ENCODE data around the gene ASIC1.
"Not testable (repeated sequence)": the region's sequence is repeated elsewhere in the genome, so short reads cannot be mapped to it uniquely, and the experiment has no call there.

ASIC1 gene

DNA sequence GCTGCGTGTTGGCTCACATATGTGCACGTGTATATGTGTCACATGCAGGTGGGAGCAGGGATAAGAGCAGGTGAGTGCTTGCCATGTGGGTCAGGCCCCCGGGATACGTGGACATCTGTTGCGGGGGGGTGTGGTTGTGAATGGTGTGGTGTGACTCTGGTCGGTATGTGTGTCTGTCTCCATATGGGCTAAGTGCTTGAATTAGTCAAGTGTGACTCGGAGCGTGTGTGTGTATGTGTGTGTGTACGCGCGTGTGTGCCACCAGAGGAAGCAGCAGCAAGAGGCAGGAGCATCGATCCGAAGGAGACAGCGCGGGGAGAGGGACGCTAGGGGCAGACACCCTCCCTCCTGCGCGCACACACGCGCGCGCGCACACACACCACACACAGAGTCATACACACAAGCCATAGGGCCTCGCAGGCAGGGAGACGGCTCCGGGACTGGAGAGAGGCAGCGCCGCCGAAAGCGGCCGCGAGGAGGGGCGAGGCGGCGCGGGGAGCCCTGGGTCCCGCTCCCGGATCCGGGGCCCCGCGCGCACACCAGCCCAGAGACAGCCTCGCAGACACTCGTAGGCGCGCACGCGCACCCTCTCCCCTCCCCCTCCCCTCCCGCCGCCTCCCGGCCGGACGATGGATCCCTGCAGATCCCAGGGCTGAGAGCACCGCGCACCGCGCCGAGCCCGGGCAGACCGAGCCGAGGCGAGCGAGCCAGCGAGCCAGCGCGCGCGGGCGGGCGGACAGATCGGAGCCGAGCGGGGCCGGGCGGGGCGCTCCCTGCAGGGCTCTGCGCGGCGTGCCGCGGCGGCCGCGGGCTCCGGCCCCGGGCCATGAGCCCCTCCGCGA, at the start of gene ASIC1:
ASIC1 (plus strand) TSS at position 597 of the 842 bp plus-strand sequence. CDS start 1,171 bp downstream, outside the sequence.
- DNase-seq: no peak

DNA sequence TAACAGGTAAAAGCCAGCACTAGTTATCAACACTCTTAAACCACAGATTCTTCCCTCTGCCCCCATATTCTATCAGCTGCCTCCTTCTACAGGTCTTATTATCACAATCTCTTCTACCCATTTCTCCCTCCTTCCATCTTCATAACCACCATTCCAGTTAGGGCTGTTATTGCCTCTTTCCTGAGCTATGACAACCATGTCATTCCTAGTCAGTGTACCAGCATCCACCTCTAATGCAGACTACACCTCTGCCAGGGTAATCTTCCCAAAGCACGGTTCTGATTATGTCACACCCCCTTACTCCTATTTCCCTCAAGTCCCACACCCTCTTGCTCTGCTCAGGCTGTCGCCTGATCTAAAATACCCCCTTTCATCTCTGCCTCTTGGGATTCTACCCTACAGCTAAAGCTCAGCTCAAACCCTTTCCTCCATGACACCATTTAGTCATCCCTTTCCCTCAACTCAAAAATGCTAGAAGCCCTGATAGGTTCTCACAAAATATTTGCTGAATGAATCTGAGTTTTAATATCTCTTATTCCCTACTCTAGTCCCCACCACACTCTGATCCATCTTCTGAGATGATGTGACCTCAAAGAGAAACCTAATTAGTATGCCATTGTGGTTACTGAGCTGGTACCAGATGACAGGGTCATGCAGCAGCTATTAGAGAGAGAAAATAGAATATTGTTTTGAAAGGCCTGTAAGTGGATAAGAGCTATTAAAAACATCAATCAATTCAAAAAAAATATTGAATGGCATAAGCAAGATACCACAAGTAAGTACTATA, 43.8 kb upstream of the ASIC1 start:
- DNase-seq: no peak

DNA sequence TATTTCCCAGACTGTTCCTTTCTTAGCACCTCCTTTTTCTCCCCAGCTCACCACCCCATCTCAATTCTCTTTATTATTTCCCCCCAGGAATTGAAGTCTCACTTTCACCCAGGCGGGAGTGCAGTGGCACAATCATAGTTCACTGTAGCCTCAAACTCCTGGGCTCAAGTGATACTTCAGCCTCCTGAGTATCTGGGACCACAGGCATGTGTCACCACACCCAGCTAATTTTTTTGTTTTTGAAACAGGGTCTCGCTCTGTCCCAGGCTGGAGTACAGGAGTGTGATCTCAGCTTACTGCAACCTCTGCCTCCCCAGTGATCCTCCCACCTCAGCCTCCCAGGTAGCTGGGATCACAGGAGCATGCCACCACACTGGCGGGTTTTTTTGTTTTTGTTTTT, 43.1 kb upstream of the ASIC1 start:
- DNase-seq: no peak

DNA sequence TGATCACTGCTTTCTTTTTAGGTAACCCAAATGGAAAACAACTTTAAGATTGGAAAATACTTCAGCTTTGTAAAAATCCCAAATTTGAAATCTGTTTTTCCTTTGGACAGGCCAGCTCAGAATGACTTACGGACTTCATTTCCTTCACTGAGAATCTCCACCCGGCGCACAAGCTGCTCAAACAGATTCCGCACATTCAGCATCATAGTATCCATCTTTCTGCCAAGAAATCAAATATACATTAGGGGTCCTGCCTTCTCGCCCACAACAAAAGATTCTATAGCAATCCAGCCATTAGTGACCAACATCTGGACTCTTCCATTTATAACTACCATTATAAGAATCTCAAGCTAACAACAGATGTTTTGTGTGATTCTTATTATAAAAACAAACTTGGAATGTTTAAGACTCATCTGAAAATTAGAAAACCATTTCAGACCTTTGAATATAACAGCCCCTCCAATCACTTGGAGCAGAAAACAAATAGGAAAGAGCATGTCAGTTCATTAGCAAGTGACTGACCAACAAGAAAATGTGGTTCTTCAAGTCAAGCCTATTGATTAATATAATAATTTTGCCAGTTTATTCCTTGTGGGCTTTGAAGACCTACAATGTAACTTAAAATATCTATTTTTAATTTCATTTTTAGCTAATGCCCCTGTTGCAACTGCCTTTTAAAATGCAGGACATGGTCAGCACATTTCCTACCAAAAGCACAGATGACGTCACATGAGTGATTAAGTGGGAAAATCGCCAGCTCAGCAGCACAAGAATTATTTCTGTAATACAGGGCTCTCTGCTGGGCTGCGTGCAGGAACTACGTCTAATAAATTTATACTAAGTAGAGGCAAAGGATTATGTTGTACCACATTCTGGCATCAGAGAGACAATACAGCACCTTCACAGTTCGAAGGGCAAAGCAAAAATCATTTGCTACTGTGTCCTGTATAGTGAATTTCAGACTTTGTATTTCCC, 40.6 kb upstream of the ASIC1 start:
- DNase-seq: no peak

DNA sequence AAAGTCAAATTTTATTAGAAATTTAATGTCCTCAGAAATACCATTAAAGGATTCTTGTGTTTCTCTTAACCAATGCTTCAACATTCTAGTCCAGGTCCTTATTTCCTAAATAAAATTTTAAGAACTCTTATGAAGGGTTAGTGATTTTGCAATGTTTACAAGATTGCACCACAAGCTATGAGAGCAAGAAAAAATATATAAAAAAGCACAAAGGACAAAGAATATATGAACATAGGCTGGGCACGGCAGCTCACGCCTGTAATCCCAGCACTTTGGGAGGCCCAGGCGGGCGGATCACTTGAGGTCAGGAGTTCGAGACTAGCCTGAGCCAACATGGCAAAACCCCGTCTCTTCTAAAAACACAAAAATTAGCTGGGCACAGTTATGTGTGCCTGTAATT, 39.8 kb upstream of the ASIC1 start:
- no peak for DNase-seq

DNA sequence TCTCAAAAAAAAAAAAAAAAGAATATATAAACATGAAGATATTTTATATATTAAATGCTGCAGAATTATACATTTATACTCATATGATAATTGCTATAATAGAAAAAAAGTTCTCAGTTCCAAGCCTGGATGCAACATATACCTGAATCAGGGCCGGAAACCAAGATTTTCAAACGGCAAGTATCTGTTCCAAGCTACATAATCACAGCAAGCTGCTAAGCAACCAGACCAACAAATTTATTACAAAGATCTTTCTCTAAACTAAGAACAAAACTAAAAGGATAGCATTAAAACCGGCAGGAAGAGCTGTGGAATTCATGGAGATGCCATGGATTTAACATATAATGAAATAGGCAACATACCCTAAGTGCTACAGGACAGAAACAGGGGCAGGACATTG, 39.2 kb upstream of the ASIC1 start:
- no peak for DNase-seq

DNA sequence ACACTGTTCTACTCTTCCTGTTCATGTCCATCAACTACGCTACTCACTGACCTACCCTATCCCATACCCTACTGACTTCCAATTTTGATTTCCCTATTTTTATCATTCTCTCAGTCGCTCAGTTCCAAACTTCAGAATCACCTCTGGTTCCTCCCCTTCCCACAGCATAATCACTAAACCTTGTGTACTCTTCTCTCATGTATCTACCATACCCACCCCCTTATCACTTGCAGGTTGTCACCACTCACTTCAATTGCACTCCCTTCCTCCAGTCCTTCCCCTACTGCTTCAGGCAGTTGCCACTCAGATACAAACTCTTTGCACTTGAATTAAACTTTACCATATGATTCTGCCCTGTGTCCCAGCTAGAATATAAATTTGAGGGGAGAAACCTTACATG, 38.4 kb upstream of the ASIC1 start:
- no peak for DNase-seq

DNA sequence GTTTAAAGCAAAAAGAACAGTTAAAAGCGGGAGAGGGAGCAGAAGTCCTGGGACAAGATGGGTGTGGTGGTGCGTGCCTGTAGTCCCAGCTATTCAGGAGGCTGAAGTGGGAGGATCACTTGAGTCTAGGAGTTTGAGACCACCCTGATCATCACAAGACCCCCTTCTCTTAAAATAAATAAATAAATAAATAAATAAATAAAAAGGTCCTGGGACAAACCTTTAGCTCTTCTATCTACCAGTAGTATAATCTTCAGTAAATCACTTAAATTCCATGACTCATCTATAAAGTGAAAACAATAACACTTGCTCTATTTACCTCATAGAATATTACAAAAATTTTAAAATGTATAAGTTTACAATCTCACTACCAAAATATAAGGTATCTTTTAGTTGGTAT, 37.9 kb upstream of the ASIC1 start:
- no peak for DNase-seq

DNA sequence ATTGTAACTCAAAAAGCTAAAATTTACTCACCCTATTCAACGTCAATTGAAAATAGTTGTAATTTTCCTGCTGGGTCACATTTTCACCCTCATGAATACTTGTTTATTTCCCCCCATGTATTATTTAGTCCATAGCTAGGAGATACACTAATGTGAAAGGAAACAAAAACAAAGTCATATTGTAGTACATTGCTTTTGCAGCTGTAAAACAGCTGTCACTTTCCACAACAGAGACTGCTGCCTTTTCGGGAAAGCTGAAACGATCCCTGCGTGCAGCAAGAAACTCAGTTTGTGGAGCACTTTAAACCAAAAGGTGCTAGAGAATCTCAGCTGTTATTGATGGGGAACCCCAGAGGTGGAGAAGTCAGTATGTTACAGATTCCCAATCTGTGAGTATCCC, 36.4 kb upstream of the ASIC1 start:
- no peak for DNase-seq

DNA sequence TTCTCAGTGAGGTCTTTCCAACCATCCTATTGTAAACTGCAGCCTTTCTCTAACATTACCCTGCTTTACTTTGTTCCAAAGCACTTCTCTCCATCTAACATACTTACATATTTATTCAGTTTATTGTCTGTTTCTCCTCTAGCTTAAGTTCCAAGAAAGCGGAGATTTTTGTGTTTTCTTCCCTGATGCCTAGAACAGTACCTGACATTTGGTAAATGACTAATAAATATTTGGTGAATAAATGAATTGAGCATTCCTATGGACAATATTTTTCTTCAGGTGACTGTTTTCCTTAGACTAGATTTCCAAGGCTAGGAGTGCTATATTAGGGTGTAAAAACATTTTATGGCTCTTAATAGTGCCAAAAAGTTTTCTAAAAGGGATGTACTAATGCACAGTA, 34.5 kb upstream of the ASIC1 start:
- DNase-seq: no peak

DNA sequence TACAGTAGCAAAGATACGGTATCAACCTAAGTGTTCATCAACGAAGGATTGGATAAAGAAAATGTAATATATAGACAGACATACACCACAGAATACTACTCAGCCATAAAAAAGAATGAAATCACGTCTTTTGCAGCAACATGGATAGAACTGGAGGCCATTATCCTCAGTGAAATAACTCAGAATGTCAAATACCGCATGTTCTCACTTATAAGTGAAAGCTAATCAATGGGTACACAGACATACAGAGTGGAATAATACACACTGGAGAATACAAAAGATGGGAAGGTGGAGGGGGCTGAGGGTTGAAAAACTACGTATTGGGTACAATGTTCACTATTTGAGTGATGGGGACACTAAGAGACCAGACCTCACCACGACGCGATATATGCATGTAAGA, 33.2 kb upstream of the ASIC1 start:
- DNase-seq: no peak

DNA sequence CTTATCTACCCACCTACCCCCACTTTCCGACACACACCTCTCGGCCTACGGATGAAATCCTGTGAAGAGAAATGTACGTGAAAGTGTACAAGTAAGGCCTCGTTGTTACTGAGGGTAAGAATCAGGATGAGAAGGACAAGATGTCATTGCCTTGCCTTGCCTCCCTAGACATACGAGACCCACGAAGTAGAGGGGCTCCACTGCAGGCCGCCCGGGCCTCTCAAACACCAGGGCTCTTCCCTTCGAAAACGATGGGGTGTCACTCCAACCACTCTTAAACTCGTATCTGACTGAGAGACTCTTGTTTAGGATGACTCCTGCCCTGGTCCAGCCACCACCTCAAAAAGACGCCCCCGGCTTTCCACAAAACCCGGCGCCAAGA, 32.6 kb upstream of the ASIC1 start:
- no peak for DNase-seq

DNA sequence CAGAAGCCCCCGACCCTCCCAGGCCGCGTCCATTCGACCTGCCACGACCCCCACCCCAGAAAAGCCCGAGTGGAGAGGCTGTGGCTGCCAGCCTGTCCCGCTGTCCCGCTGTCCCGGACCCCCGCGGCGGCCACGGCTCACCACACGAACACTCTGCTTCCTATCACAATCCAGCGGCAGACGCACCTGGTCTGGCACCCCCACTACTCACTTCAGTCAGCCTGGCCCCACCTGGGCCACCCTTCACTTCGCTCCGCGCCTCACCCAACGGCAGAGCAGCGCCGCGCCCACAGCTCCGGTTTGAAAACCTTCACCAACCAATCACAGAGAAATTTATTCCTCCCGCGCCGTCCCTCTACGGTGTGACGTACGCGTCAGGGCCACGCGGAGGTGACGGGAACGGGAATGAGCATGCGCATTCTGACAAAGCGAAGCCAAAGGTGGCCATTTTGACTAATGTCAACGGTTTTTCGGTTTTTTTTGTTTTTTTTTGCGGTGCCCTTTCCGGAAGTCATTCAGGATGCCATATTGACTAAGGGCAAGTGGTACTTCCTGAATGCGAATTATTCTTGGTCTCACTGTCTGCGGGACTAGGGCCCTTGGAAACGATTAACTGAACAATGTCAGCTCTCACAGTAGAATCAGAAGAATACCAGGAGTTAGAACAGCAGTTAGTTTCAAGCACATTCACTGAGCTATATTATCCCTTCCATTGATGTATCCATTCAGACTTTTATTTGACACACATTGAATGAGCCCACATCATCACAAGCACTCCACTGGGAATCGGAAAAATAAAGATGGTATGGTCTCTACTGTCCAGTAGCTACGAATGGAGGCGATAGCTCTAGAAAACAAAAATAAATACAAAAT, 32.0 kb upstream of the ASIC1 start, which contains the start of gene RACGAP1:
RACGAP1 (minus strand) TSS at position 308 of the 873 bp plus-strand sequence. CDS start 8,779 bp downstream, outside the sequence.
- peak; percentile 87 for DNase-seq

DNA sequence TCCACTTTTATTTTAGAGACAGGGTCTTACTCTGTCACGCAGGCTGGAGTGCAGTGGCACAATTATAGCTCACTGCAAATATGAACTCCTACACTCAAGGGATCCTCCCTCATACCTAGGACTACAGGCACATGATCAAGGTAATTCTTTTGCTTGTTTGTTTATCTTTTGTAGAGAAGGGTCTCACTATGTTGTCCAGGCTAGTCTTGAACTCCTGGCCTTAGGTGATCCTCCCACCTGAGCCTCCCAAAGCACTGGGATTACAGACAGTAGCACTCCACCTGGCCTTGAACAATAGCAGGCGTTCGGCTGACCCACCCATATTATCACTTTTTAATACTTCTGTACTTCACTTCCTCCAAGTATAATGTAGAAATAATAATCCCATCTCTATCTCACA, 30.7 kb upstream of the ASIC1 start:
- no peak for DNase-seq

DNA sequence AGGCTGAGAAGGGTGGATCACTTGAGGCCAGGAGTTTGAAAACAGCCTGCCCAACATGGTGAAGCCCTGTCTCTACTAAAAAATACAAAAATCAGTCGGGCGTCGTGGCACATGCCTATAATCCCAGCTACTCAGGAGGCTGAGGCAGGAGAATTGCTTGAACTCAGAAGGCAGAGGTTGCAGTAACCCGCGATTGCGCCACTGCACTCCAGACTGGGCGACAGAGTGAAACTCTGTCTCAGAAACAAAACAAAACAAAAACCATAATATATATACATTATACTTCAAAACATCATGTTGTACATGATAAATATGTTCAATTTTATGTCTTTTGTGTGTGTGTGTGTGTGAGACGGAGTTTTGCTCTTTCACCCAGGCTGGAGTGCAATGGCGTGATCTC, 26.9 kb upstream of the ASIC1 start:
- DNase-seq: not testable (repeated sequence)

DNA sequence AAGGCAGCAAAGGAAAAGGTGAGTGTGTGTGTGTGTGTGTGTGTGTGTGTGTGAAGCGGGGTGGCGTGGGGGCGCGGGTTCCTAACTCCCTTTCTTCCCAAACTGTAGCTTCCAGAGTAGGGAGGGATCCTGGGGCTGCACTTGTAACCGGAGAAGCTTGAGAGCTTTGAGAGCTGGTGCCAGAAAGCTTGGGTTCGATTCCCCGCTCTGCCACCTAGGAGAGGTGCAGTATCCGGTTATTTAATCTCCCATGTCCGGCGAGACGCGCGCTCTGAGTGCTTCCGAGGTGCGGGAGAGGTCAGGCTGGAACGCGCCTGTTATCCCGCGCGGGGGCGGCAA, 24.9 kb upstream of the ASIC1 start:
- no peak for DNase-seq

DNA sequence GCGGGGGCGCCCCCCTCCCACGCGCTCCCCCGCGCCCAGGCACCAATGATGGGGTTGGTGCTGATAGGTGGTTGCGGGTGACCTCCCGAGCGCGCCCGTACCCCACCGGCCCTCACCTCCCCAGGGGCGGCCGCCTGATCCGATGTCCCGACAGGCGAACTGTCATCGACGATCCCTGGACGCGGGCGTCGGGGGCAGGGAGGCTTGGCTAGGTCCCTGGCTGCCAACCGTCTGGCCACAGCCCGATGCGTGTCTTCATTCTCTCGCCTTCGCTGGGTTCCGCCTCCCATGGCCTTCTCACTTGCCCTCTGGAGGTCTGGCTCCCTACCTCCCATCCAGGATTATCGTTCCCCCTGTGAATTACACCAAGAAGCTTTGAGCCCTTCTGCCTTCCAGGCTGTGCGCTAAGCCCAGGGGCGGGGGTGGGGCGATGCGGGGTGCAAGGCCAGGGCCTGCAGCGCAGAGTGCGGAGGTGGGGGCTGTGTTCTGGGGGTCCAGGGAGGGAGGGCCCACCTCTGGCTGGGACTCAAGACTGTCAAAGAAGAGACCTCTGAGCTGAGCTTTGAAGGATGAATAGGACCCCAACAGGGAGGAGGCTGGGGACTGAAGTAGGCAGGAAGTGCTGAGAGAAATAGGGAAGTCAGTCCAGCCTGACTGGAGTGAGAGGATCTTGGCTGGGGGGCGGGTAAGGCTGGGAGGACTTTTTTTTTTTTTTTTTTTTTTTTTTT, 24.4 kb upstream of the ASIC1 start:
- DNase-seq: no peak

DNA sequence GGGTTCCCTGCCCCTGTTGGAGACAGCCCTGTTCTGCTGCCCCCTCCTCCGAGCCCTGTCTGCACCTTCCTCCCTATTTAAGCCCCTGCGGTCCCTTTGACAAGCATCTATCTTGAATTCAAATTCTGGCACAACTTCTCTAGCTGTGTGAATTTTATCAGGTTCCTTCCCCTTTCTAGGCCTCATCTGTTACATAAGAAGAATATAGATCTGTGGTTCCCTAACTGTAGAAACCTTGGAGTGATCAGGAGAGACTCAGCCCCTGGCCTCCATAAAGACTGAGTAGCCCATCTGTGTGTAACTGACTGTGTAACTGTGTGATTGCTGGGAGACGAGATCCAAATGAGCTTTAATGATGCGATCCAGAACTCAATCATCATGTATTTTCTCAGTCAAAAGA, 19.1 kb upstream of the ASIC1 start:
- no peak for DNase-seq

DNA sequence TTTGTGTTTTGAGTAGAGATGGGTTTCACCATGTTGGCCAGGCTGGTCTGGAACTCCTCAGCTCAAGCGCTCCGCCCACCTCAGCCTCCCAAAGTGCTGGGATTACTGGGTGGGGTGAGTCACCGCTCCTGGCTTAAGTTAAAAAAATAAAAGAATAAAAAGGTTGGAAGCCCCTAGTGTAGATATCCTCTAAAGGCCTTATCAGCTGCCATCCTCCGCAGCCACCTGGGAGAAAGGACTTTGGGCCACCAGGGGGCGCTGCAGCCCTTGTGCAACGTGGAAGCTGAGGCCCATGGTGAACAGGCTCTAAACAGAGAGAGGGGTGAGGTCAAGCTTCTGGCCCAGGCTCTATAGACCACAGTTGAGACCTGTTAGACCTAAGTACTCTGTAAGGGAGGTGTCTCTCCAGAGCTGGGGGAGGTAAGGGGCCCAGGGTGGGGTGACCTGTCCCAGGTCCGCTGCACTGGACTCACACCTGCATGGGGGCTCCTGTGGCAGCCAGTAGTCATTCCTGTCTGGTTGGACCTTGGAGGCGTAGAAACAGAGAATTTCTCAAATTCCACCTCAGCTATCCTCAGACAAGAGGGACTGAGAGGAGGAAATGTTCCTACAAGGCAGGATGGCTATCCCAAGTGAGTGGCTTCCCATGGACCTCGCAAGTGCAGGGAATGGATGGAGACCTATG, 18.1 kb upstream of the ASIC1 start:
- peak; percentile 21 for DNase-seq

DNA sequence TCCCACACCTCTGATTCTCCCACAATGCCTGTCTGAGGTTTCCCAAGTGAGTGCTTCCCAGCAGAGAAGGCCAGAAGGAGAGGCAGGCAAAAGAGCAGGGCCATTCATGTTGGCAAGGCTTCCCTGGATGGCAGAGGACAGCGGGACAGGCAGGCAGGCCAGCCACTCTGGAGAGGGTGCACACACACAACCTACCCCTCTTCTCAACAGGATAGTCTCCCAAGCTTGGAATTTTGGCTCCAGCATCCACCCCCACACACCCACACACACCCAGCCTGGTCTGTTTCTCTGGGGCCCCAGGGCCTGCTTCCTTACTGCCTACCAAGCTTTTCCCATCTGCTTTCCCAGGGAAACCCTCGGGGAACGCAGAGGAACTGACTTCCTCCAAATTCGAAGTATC, 16.7 kb upstream of the ASIC1 start:
- DNase-seq: no peak
